Activated CD4-positive, alpha-beta T cell treated with anti-CD3 and anti-CD28 coated beads for 36 hours (primary cell): ENCODE results near the gene GRIN2A. TPM values are rescaled to one million over a fixed set of nuclear protein-coding genes. Genes with fewer than 3 reads are reported as not detected.

Experiments
- ATAC-seq: fragments of 200-7000 bp; cut with Tn5 transposase; one replicate; pipeline ENCODE4 v1.10.0; 2021; ENCODE audit warnings: mild to moderate bottlenecking, moderate library complexity
- CTCF ChIA-PET: fragments of 350-600 bp; sonication (Branson Sonifier 250); formaldehyde crosslinking; loops from one replicate; lab custom pipeline; 2021; ENCODE audit warnings: antibody characterized with exemption; lab: Charles Lee
- POLR2A ChIA-PET: fragments of 350-600 bp; sonication (Branson Sonifier 250); formaldehyde crosslinking; loops from one replicate; lab custom pipeline; 2021; ENCODE audit warnings: antibody characterized with exemption, inconsistent platforms; lab: Charles Lee
- DNase-seq: peaks from one replicate; pipeline ENCODE4 v3.0.0-alpha.2; 2020
- H3K27ac Mint-ChIP-seq: one replicate; pipeline ENCODE4 v1.8.0; 2021; ENCODE audit warnings: mixed read lengths
- H3K27me3 Mint-ChIP-seq: one replicate; pipeline ENCODE4 v1.8.0; 2021; ENCODE audit warnings: mixed read lengths
- H3K36me3 Mint-ChIP-seq: one replicate; pipeline ENCODE4 v1.8.0; 2021; ENCODE audit warnings: low read depth, mixed read lengths
- H3K4me1 Mint-ChIP-seq: one replicate; pipeline ENCODE4 v1.8.0; 2021; ENCODE audit warnings: mixed read lengths
- H3K4me3 Mint-ChIP-seq: one replicate; pipeline ENCODE4 v1.8.0; 2021; ENCODE audit warnings: mild to moderate bottlenecking, moderate library complexity, mixed read lengths
- H3K9me3 Mint-ChIP-seq: one replicate; pipeline ENCODE4 v1.8.0; 2021; ENCODE audit warnings: low read depth, mixed read lengths
- intact Hi-C, 2 experiments: fragments of 100-400 bp; cut with DNase I in 1 of 2; cut with micrococcal nuclease in 1 of 2; formaldehyde crosslinking; loops; one replicate each; pipeline versions ENCODE4 v1.14.2 to v1.15.1; 2022 to 2024; cut with DNase I, micrococcal nuclease
- total RNA-seq, 2 experiments: library from RNA; stranded (reverse); gene quantifications; one replicate each; pipeline ENCODE4 v1.2.3, GENCODE V29; 2021

GRIN2A gene
- total RNA-seq, 2 experiments from 2014 or later, result not detected

GRCh38 chr16:10028644-10029043, 153.6 kb downstream of the GRIN2A start:
- POLR2A ChIA-PET, result no interaction called here
- H3K9me3 Mint-ChIP-seq, result no peaks in the 10 kb centered on the region
- no peaks in the 10 kb centered on the region for H3K4me1 Mint-ChIP-seq
- intact Hi-C loops, result no loop called here
- DNase-seq (no peak), ATAC-seq (no peak)
- H3K4me3 Mint-ChIP-seq, result no peak overlapping the region
- no peaks in the 10 kb centered on the region for H3K36me3 Mint-ChIP-seq
- peaks cover 3% of the 10 kb centered on the region for H3K27me3 Mint-ChIP-seq
- no peak overlapping the region for H3K27ac Mint-ChIP-seq
- CTCF ChIA-PET, result no interaction called here

DNA sequence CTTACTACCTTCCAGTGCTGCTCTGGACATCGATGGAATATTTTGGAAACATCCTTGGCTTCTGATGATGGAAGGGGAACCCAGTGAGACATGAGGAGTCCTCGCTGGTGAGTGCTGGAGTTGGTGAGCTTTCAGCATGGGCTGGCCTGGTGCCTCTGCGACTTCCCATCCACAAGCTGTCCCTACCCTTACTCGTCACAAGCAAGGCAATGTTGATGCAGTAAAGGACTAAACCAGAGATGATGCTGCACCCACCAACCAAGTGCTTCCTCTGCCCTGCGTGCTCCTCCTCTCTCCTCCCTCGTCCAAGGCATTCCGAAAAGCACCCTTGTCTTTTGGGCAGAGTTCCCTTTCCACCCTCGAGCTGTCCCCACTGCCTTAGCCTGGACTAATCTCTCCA, 154.7 kb downstream of the GRIN2A start:
- Mint-ChIP-seq H3K27ac (no peak overlapping the region), H3K36me3 (no peaks in the 10 kb centered on the region), H3K4me3 (no peak overlapping the region), H3K9me3 (no peaks in the 10 kb centered on the region), H3K27me3 (peaks cover 3% of the 10 kb centered on the region), H3K4me1 (no peaks in the 10 kb centered on the region)
- no peak for DNase-seq
- CTCF ChIA-PET, result no interaction called here
- intact Hi-C loops, result no loop called here
- POLR2A ChIA-PET, result no interaction called here
- no peak for ATAC-seq

- CTCF ChIA-PET, result interaction anchor here (0.6 kb wide), 1 partner anchor 782 kb away, joined by 4 read pairs; no protein-coding TSS in a partner anchor
- H3K36me3 Mint-ChIP-seq, result no peaks in the 10 kb centered on the region
- POLR2A ChIA-PET, result no interaction called here
These were observed 155.6 kb downstream of the GRIN2A start for GRCh38 chr16:10026593-10026992.

DNA sequence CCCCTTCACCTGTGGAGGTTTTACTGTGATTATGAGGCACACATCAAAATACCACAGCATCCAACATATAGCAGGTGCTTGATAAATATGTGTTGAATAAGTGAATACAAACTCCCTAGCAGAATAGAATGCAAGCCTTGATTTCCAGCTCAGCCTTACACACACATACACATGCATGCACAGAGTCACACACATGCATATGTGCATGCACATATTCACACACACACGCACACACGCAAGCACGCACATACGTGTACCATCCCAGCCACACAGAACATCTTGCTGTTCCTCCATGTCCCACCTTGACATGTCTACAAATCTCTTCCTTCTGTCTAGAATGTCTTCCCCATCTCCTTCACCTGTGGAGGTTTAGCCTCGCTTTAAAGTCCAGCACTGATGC, 160.1 kb downstream of the GRIN2A start:
- H3K9me3 Mint-ChIP-seq, result no peaks in the 10 kb centered on the region
- POLR2A ChIA-PET, result no interaction called here
- H3K27me3 Mint-ChIP-seq, result peaks cover 3% of the 10 kb centered on the region
- ATAC-seq (no peak), DNase-seq (no peak)
- H3K4me3 Mint-ChIP-seq, result no peak overlapping the region
- intact Hi-C loops, result no loop called here
- H3K27ac Mint-ChIP-seq, result no peak overlapping the region
- CTCF ChIA-PET, result no interaction called here
- H3K4me1 Mint-ChIP-seq, result no peaks in the 10 kb centered on the region
- H3K36me3 Mint-ChIP-seq, result no peaks in the 10 kb centered on the region

More at GRCh38 chr16:10026593-10026992, 155.6 kb downstream of the GRIN2A start:
- no peak for ATAC-seq
- Mint-ChIP-seq H3K4me3 (no peak overlapping the region), H3K4me1 (no peaks in the 10 kb centered on the region), H3K9me3 (no peaks in the 10 kb centered on the region), H3K27me3 (peaks cover 3% of the 10 kb centered on the region), H3K27ac (no peak overlapping the region)
- intact Hi-C loops, result no loop called here
- DNase-seq, result no peak

- intact Hi-C loops, result no loop called here
- DNase-seq, result no peak
- Mint-ChIP-seq H3K27ac (no peak overlapping the region), H3K9me3 (no peaks in the 10 kb centered on the region), H3K4me1 (no peaks in the 10 kb centered on the region), H3K27me3 (peaks cover 3% of the 10 kb centered on the region), H3K4me3 (no peak overlapping the region), H3K36me3 (no peaks in the 10 kb centered on the region)
- ATAC-seq, result no peak
- POLR2A ChIA-PET, result no interaction called here
- CTCF ChIA-PET, result no interaction called here
These were observed 161.4 kb downstream of the GRIN2A start for GRCh38 chr16:10020866-10021265.

- DNase-seq, result no peak
- peaks cover 5% of the 10 kb centered on the region for H3K27me3 Mint-ChIP-seq
- H3K4me1 Mint-ChIP-seq, result no peaks in the 10 kb centered on the region
- ChIA-PET POLR2A (no interaction called here), CTCF (no interaction called here)
- H3K9me3 Mint-ChIP-seq, result no peaks in the 10 kb centered on the region
- intact Hi-C loops, result no loop called here
- no peak overlapping the region for H3K4me3 Mint-ChIP-seq
- no peak for ATAC-seq
- H3K27ac Mint-ChIP-seq, result no peak overlapping the region
- H3K36me3 Mint-ChIP-seq, result no peaks in the 10 kb centered on the region
These were observed 165.5 kb downstream of the GRIN2A start for GRCh38 chr16:10016752-10017151.

GRCh38 chr16:10015397-10015796, 166.8 kb downstream of the GRIN2A start:
- Mint-ChIP-seq H3K27ac (no peak overlapping the region), H3K36me3 (no peaks in the 10 kb centered on the region), H3K27me3 (peaks cover 5% of the 10 kb centered on the region), H3K9me3 (no peaks in the 10 kb centered on the region), H3K4me3 (no peak overlapping the region), H3K4me1 (no peaks in the 10 kb centered on the region)
- ATAC-seq, result no peak
- CTCF ChIA-PET, result no interaction called here
- intact Hi-C loops, result no loop called here
- no peak for DNase-seq
- POLR2A ChIA-PET, result no interaction called here

DNA sequence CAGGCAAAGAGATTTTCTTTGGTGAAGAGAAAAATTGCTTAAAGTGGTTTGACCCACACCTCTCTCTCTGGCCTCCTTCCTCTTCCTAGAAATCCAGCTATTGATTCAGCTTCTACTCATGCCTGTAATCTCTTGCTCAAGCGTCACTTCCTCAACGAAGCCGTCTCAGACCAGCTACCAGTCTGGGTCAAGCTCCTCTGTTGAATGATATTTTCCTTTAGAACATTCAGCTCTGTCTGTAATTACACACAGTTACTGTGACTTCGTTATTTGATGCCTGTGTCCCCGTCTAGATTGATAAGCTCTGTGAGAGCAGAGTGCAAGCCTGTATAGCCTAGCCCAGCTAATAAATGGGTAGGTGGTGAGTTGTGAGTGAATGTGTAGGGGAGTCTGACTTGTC, 168.5 kb downstream of the GRIN2A start:
- H3K27me3 Mint-ChIP-seq, result peaks cover 5% of the 10 kb centered on the region
- ATAC-seq (no peak), DNase-seq (no peak)
- no peak overlapping the region for H3K27ac Mint-ChIP-seq
- no peaks in the 10 kb centered on the region for H3K9me3 Mint-ChIP-seq
- intact Hi-C loops, result no loop called here
- H3K4me1 Mint-ChIP-seq, result no peaks in the 10 kb centered on the region
- CTCF ChIA-PET, result interaction anchor here (0.7 kb wide), 1 partner anchor 503 kb away, joined by 3 read pairs; no protein-coding TSS in a partner anchor
- POLR2A ChIA-PET, result no interaction called here
- no peaks in the 10 kb centered on the region for H3K36me3 Mint-ChIP-seq
- H3K4me3 Mint-ChIP-seq, result no peak overlapping the region

DNA sequence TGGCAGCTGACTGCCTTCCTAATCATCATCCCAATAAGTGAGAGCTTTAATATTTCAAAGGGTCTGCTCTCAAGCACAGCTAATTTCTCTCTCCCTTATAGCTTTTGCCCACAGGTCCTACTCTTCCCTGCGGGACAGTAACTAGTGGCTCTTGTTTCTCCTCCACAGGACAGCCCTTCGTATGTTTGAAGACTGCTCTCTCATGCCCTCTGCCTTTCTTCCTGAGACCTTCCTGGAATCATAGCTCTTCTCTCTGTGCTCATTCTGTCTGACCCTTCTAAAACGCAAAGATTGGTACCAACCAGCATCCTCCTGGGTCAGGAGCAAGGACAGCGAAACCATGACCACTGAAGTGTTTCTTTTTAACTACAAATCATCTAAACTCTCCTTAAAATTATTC, 168.9 kb downstream of the GRIN2A start:
- Mint-ChIP-seq H3K4me3 (no peak overlapping the region), H3K27ac (no peak overlapping the region), H3K27me3 (peaks cover 5% of the 10 kb centered on the region), H3K4me1 (no peaks in the 10 kb centered on the region), H3K36me3 (no peaks in the 10 kb centered on the region), H3K9me3 (no peaks in the 10 kb centered on the region)
- intact Hi-C loops, result no loop called here
- ATAC-seq (no peak), DNase-seq (no peak)
- CTCF ChIA-PET, result interaction anchor here (0.7 kb wide), 1 partner anchor 504 kb away, joined by 3 read pairs; no protein-coding TSS in a partner anchor
- POLR2A ChIA-PET, result no interaction called here

GRCh38 chr16:10009684-10010083, 172.5 kb downstream of the GRIN2A start:
- peaks cover 4% of the 10 kb centered on the region for H3K9me3 Mint-ChIP-seq
- H3K27me3 Mint-ChIP-seq, result peaks cover 5% of the 10 kb centered on the region
- no peaks in the 10 kb centered on the region for H3K4me1 Mint-ChIP-seq
- intact Hi-C loops, result no loop called here
- no peak overlapping the region for H3K4me3 Mint-ChIP-seq
- H3K36me3 Mint-ChIP-seq, result no peaks in the 10 kb centered on the region
- no peak for DNase-seq
- CTCF ChIA-PET, result no interaction called here
- no peak overlapping the region for H3K27ac Mint-ChIP-seq
- ATAC-seq, result no peak
- POLR2A ChIA-PET, result no interaction called here

DNA sequence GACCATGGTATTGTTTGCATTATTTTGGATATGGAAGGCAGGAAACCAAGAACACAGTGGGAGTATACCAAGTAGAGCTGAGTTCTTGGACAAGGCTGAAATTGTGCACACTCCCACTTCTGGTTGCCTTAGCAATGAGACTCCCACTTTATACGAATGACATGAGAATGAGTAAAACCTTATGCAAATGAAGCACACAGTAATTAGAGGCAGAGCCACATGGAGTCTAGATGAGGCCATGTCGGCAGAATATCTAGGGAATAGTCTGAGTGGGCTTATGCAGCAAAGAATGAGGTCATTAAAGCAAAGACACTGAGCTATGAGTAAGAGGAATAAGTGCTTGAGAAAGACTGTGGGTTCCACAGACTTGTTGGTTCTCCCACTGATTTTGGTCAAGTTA, 178.7 kb downstream of the GRIN2A start:
- H3K9me3 Mint-ChIP-seq, result peaks cover 10% of the 10 kb centered on the region
- intact Hi-C loops, result no loop called here
- CTCF ChIA-PET, result no interaction called here
- ATAC-seq (no peak), DNase-seq (no peak)
- H3K36me3 Mint-ChIP-seq, result no peaks in the 10 kb centered on the region
- H3K27me3 Mint-ChIP-seq, result no peaks in the 10 kb centered on the region
- H3K27ac Mint-ChIP-seq, result no peak overlapping the region
- POLR2A ChIA-PET, result no interaction called here
- H3K4me3 Mint-ChIP-seq, result no peak overlapping the region
- H3K4me1 Mint-ChIP-seq, result no peaks in the 10 kb centered on the region

DNA sequence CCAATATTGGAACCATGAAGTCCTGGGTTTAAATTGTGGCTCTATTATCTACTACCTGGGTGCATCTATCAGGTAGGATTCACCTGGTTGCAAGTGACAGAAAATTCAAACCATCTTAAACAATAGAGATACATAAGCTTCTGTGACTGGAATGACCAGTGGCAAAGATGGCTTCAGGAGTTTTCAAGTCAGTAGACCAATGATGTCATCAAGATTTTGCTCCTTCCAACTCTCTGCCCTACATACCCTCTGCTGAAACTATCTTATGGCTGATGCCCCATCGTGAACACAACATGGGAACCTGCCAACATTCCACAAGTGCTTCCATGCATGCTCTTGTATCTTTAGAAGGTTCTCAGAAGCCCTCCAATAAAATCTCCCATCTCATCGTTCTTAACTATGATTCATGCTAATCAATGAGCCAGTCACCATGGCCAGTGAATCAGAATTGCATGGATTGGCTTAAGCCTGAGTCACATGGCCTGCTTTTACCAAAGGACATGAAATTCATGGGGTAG, 180.9 kb downstream of the GRIN2A start:
- ATAC-seq, result no peak
- Mint-ChIP-seq H3K9me3 (peaks cover 20% of the 10 kb centered on the region), H3K4me3 (no peak overlapping the region), H3K4me1 (no peaks in the 10 kb centered on the region), H3K27me3 (no peaks in the 10 kb centered on the region), H3K36me3 (no peaks in the 10 kb centered on the region), H3K27ac (no peak overlapping the region)
- DNase-seq, result no peak
- CTCF ChIA-PET, result interaction anchor here (0.7 kb wide), 1 partner anchor 32 kb away, joined by 3 read pairs; no protein-coding TSS in a partner anchor
- POLR2A ChIA-PET, result no interaction called here
- intact Hi-C loops, result no loop called here
